Measurements from ENCODE around the gene FBRSL1. TPM values are rescaled to one million over a fixed set of nuclear protein-coding genes. Genes with fewer than 3 reads are reported as not detected.

The FBRSL1 gene
- total and polyA plus RNA-seq, 9 of the 15 experiments (the other 6 are each of a cell fraction or from before 2014, with no cell fraction given): 0.24 to 129 (median 7.3) TPM

- TF ChIP-seq FOXO4 (CRISPR knock-in tag; IDR thresholded peaks at IDR 0.05) (no peak), ZFP36 (IDR thresholded peaks at IDR 0.05; ENCODE audit: low read depth, low read length, partially characterized antibody) (no peak), CTBP1 (IDR thresholded peaks at IDR 0.05; ENCODE audit: borderline replicate concordance) (peak; percentile 34; the same call in 1 of the 2 replicates), STAT6 (CRISPR knock-in tag; IDR thresholded peaks at IDR 0.05) (no peak), UBTF (IDR thresholded peaks at IDR 0.05; ENCODE audit: borderline replicate concordance in 1 of 2, low read depth in 2 of 2, low read length in 2 of 2) (0 out of 4 replicates have a peak, but pooled peaks have one; percentile 22 to 46), ZBTB17 (CRISPR knock-in tag; IDR thresholded peaks at IDR 0.05) (no peak), NRF1 (conservative IDR thresholded peaks at IDR 0.05 in 1 of 2, IDR thresholded peaks at IDR 0.05 in 1 of 2) (peak; percentile 71 to 79), GATA2 (CRISPR knock-in tag; IDR thresholded peaks at IDR 0.05) (no peak), ZNF224 (CRISPR knock-in tag; IDR thresholded peaks at IDR 0.05) (no peak), ZBTB7A (IDR thresholded peaks at IDR 0.05; ENCODE audit: borderline replicate concordance, control insufficient read depth, low read depth, low read length) (0 out of 2 replicates have a peak, but pooled peaks have one; percentile 23), ZSCAN29 (IDR thresholded peaks at IDR 0.05) (no peak), NFATC3 (IDR thresholded peaks at IDR 0.05) (peak; percentile 94), MAX (CRISPR knock-in tag; IDR thresholded peaks at IDR 0.05) (peak; percentile 44), BCOR (IDR thresholded peaks at IDR 0.05) (no peak), ZZZ3 (IDR thresholded peaks at IDR 0.05) (no peak), ZNF740 (CRISPR knock-in tag; IDR thresholded peaks at IDR 0.05) (no peak), ZNF740 (tag; IDR thresholded peaks at IDR 0.05) (no peak), MLLT1 (IDR thresholded peaks at IDR 0.05) (0 out of 4 replicates have a peak, but pooled peaks of 1 of the 2 experiments have one; percentile 24), RHOXF2B (CRISPR knock-in tag; conservative IDR thresholded peaks at IDR 0.05) (no peak), PHTF2 (CRISPR knock-in tag; IDR thresholded peaks at IDR 0.05) (no peak)
Observed at GRCh38 chr12:132489078-132489601, 811 bp upstream of the FBRSL1 start (continued).
